MM.1S (cell line): ENCODE measurements around the gene RYR2.

ENCODE experiments used
- DNase-seq: peaks from one replicate; pipeline ENCODE4 v3.0.0-alpha.2; 2015
- H2AFZ ChIP-seq: fragments of 300-600 bp; sonication (generic); 2 replicates; pipeline ENCODE4 v1.6.0; 2016; ENCODE audit warnings: antibody characterized with exemption, low read length
- H3F3A ChIP-seq: fragments of 300-600 bp; sonication (generic); 2 replicates; pipeline ENCODE4 v1.6.1; 2016; ENCODE audit warnings: mild to moderate bottlenecking, antibody characterized with exemption, low read length, moderate library complexity, mixed read lengths; ENCODE audit not compliant: insufficient read depth
- H3K27ac ChIP-seq: fragments of 300-600 bp; sonication (generic); 2 replicates; pipeline ENCODE4 v1.5.1; 2016; ENCODE audit warnings: mild to moderate bottlenecking, low read length
- H3K27me3 ChIP-seq: fragments of 300-600 bp; sonication (generic); replicated peaks from 2 replicates; pipeline ENCODE4 v1.6.0; 2016; ENCODE audit warnings: low read length; ENCODE audit not compliant: insufficient read depth
- H3K36me3 ChIP-seq: fragments of 300-600 bp; sonication (generic); replicated peaks from 2 replicates; pipeline ENCODE4 v1.6.1; 2016; ENCODE audit warnings: mild to moderate bottlenecking, low read length, mixed read lengths; ENCODE audit not compliant: insufficient read depth
- H3K4me1 ChIP-seq: fragments of 300-600 bp; sonication (generic); 2 replicates; pipeline ENCODE4 v1.6.1; 2016; ENCODE audit warnings: low read length, mixed read lengths
- H3K4me2 ChIP-seq: fragments of 300-600 bp; sonication (generic); 2 replicates; pipeline ENCODE4 v1.6.0; 2016; ENCODE audit warnings: low read depth, low read length
- H3K4me3 ChIP-seq: fragments of 300-600 bp; sonication (generic); 2 replicates; pipeline ENCODE4 v1.5.1; 2016; ENCODE audit warnings: low read length, mixed read lengths
- H3K79me2 ChIP-seq: fragments of 300-600 bp; sonication (generic); 2 replicates; pipeline ENCODE4 v1.6.1; 2016; ENCODE audit warnings: mixed run types, low read length, mixed read lengths
- H3K9ac ChIP-seq: fragments of 300-600 bp; sonication (generic); 2 replicates; pipeline ENCODE4 v1.6.1; 2016; ENCODE audit warnings: low read length, mixed read lengths
- H3K9me2 ChIP-seq: fragments of 300-600 bp; sonication (generic); replicated peaks from 2 replicates; pipeline ENCODE4 v1.6.1; 2016; ENCODE audit warnings: mild to moderate bottlenecking, low read length, mixed read lengths; ENCODE audit not compliant: insufficient read depth
- H3K9me3 ChIP-seq: fragments of 300-600 bp; sonication (generic); replicated peaks from 2 replicates; pipeline ENCODE4 v1.6.1; 2016; ENCODE audit warnings: mild to moderate bottlenecking, low read length, mixed read lengths; ENCODE audit not compliant: insufficient read depth
- H4K20me1 ChIP-seq: fragments of 300-600 bp; sonication (generic); 2 replicates; pipeline ENCODE4 v1.6.1; 2016; ENCODE audit warnings: mild to moderate bottlenecking, low read length, moderate library complexity, mixed read lengths; ENCODE audit not compliant: insufficient read depth
- CTCF ChIP-seq: fragments of 300-600 bp; sonication (generic); IDR thresholded peaks from 2 replicates; pipeline ENCODE4 v1.5.1; 2016; ENCODE audit warnings: antibody characterized with exemption, low read length, mixed read lengths
- EZH2 ChIP-seq: fragments of 300-600 bp; sonication (generic); optimal IDR thresholded peaks from 2 replicates; pipeline ENCODE3; 2017; ENCODE audit warnings: low read depth, mild to moderate bottlenecking, antibody characterized with exemption, low read length, mixed read lengths
- EZH2phosphoT487 ChIP-seq: fragments of 300-600 bp; sonication (generic); IDR thresholded peaks from 2 replicates; pipeline ENCODE4 v1.6.1; 2018; ENCODE audit warnings: antibody characterized with exemption, low read length

RYR2 gene

GRCh38 chr1:237306726-237307125, 264.7 kb downstream of the RYR2 start:
- Histone ChIP-seq H3K4me1 (no peaks in the 10 kb centered on the region), H3K9ac (no peak overlapping the region), H3K79me2 (no peaks in the 10 kb centered on the region), H3F3A (no peaks in the 10 kb centered on the region), H3K9me3 (no peaks in the 10 kb centered on the region), H3K4me2 (no peak overlapping the region), H4K20me1 (no peaks in the 10 kb centered on the region), H2AFZ (no peak overlapping the region), H3K27ac (no peak overlapping the region), H3K4me3 (no peak overlapping the region), H3K9me2 (no peaks in the 10 kb centered on the region), H3K36me3 (no peaks in the 10 kb centered on the region), H3K27me3 (no peaks in the 10 kb centered on the region)
- DNase-seq = no peak
- TF ChIP-seq EZH2phosphoT487 (no peak), CTCF (no peak), EZH2 (no peak)

GRCh38 chr1:237309595-237310118, 267.7 kb downstream of the RYR2 start:
- H3K9me2 ChIP-seq = no peaks in the 10 kb centered on the region
- H3K4me3 ChIP-seq = no peak overlapping the region
- H3K9me3 ChIP-seq = no peaks in the 10 kb centered on the region
- DNase-seq = no peak
- H2AFZ ChIP-seq = no peak overlapping the region
- TF ChIP-seq CTCF = no peak
- no peak for TF ChIP-seq EZH2
- TF ChIP-seq EZH2phosphoT487 = no peak
- H3K27me3 ChIP-seq = no peaks in the 10 kb centered on the region
- no peaks in the 10 kb centered on the region for H3F3A ChIP-seq
- H3K27ac ChIP-seq = no peak overlapping the region
- no peaks in the 10 kb centered on the region for H3K36me3 ChIP-seq
- no peaks in the 10 kb centered on the region for H4K20me1 ChIP-seq
- H3K4me1 ChIP-seq = no peaks in the 10 kb centered on the region
- no peak overlapping the region for H3K4me2 ChIP-seq
- no peak overlapping the region for H3K9ac ChIP-seq
- H3K79me2 ChIP-seq = no peaks in the 10 kb centered on the region

GRCh38 chr1:237316352-237316751, 274.4 kb downstream of the RYR2 start:
- no peak for DNase-seq
- Histone ChIP-seq H3K27ac (no peak overlapping the region), H3K4me2 (no peak overlapping the region)

More at GRCh38 chr1:237316352-237316751, 274.4 kb downstream of the RYR2 start:
- TF ChIP-seq CTCF = no peak
- TF ChIP-seq EZH2 = no peak
- no peak for TF ChIP-seq EZH2phosphoT487
- Histone ChIP-seq H3K9me2 (no peaks in the 10 kb centered on the region), H3K9ac (no peak overlapping the region), H3K36me3 (no peaks in the 10 kb centered on the region), H4K20me1 (no peaks in the 10 kb centered on the region), H3K27me3 (no peaks in the 10 kb centered on the region), H3F3A (no peaks in the 10 kb centered on the region), H3K79me2 (no peaks in the 10 kb centered on the region), H3K4me1 (no peaks in the 10 kb centered on the region), H3K9me3 (no peaks in the 10 kb centered on the region), H3K4me3 (no peak overlapping the region), H2AFZ (no peak overlapping the region)
